NK-92 (cell line): ENCODE data around the gene GPLD1.

ENCODE experiments used
- DNase-seq: peaks from one replicate; lab custom pipeline; 2025; ENCODE audit not compliant: unreplicated experiment; lab: John Stamatoyannopoulos, UW

Gene GPLD1

GRCh38 chr6:24501914-24502313 is 12.5 kb upstream of the GPLD1 start:
- no peak for DNase-seq

DNA sequence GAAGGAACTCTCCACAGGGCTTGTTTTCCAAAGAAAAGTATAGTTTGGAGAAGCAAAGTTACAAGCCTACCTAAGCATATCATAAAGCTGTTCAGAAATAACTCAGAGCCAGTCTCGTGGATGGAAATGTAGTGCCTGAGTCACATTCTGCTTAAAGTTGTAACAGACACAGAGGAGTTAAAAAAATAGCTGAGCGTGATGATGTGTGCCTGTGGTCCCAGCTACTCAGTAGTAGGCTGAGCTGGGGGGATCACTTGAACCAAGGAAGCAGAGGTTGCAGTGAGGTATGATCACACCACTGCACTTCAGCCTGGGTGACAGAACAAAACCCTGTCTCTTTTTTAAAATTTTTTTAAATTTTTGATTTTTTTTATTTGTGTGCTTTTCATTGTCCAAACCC is 12.0 kb upstream of the GPLD1 start:
- DNase-seq: no peak

- no peak for DNase-seq
Measured at GRCh38 chr6:24500683-24501082, 11.3 kb upstream of the GPLD1 start.

GRCh38 chr6:24497254-24497970 is 8.0 kb upstream of the GPLD1 start:
- no peak for DNase-seq

DNA sequence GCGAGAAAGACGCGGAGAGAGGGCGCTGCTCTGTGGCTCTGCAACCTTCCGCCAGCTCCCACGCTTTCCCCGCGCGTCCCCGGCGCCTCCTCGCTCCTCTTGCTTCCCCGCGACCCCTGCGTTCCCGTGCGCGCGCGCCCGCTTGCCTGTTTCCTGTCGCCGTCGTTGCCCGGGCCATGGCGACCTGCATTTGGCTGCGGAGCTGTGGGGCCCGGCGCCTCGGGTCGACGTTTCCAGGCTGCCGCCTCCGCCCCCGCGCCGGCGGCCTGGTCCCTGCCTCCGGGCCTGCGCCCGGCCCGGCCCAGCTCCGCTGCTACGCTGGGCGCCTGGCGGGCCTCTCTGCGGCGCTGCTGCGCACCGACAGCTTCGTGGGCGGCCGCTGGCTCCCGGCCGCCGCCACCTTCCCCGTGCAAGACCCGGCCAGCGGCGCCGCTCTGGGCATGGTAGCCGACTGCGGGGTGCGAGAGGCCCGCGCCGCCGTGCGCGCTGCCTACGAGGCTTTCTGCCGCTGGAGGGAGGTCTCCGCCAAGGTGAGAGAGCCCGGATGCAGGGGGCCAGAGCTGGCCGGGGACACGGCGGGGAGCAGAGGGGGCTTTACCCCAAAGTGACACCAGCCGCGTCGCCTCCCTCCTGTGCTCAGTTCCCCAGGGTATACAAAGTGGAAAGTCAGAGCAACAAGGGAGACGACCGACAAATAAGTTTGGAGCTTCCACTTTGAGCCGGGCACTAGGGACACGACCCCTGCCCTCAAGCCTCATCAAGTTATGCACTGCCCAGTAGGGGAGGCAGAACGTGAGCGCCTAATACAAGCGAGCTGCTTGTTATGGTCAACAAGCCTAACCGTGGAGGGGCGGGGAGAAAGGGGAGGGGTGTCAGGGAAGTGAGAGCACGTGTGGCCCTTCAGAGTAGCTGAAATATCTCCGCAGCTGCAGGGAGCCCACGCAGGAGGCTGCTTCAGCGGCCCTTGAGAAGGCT is 5.7 kb upstream of the GPLD1 start, which contains the start of gene ALDH5A1:
ALDH5A1 (plus strand) TSS at position 149 of the 975 bp plus-strand sequence; CDS start at position 177, 28 bp downstream.
- no peak for DNase-seq

GRCh38 chr6:24493945-24494820 is 4.8 kb upstream of the GPLD1 start:
- DNase-seq: no peak

- DNase-seq: no peak
Measured at GRCh38 chr6:24492475-24492874, 3.1 kb upstream of the GPLD1 start.

DNA sequence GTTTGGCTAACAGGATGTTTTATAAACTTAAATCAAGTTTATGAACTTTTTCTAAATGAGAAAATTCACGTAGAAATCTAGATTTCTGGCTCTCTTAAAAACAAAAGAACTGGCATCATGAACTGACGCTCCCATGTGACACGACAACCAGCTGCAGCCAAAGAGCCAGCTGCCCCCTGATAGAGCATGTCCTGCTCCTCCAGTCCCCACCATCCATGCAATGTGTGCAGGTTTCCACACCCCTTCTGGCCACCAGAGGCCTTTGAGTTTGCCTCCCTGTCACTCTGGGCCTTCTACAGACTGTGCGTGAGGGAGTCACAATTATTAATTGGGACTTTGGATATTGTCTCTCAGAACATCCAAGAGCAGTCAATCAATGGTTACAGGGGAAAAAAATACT is 1.6 kb upstream of the GPLD1 start:
- DNase-seq: no peak

GRCh38 chr6:24489881-24490280 is 503 bp upstream of the GPLD1 start:
- DNase-seq: no peak

DNA sequence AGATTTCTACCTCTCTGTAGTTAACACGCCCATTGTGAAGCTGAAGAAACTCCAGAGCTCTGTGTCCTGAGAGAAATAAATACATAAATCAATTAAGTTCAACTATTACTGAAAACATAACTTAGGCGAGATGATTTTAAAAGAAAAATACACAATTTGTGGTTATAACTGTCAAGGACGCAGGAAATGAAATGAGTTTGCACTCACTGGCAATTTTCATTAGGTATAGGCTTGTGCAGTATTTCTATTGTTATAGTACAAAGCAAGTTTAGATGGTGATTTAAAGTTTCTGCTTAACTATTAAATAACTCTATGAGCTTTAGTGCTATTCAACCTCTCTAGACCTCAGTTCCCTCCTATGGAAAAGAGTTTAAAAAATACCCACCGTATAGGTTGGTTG is 3.3 kb downstream of the GPLD1 start:
- DNase-seq: no peak

- DNase-seq: no peak
Measured at GRCh38 chr6:24484657-24485323, 4.6 kb downstream of the GPLD1 start.

GRCh38 chr6:24481449-24481848 is 7.9 kb downstream of the GPLD1 start:
- DNase-seq: no peak

DNA sequence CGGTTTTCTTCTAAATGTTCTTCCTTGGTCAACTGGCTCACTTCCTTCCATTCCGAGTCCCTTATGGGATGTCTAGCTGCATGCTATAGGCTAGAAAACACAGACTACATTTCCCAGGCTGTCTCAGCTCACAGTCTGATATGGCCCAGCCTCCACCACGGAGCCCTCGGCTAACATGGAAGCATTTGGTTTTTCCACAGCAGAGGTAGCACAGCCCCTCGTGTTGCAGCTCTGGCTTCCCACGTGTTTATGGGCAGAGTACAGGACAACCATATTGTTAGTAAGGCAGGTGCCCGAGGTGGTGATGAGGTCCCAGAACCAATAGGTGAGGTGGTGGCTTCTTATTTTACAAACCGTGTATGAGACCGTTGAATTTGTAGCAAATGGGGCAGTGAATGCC is 8.7 kb downstream of the GPLD1 start:
- DNase-seq: no peak

DNA sequence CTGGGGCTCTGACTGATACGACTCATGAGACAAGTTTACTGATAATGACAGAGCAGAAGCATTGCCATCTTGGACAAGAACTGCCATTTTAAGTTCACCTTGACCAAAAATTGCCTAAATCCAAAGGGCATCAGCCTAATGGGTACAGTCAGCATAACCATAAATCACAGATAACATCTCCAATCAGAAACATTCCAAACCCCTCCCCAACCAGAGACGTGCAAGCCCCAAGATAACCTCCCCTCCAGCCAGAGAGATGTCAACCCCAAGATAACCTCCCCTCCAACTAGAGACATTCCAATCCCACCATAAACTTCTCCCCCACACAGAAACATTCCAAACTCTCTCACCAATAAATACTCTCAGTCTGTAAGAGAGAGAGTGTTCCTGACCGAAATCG is 10.5 kb downstream of the GPLD1 start:
- no peak for DNase-seq

- no peak for DNase-seq
Measured at GRCh38 chr6:24477070-24477469, 12.3 kb downstream of the GPLD1 start.

GRCh38 chr6:24476631-24477030 is 12.7 kb downstream of the GPLD1 start:
- DNase-seq: no peak

- no peak for DNase-seq
Measured at GRCh38 chr6:24472181-24472580, 17.2 kb downstream of the GPLD1 start.

DNA sequence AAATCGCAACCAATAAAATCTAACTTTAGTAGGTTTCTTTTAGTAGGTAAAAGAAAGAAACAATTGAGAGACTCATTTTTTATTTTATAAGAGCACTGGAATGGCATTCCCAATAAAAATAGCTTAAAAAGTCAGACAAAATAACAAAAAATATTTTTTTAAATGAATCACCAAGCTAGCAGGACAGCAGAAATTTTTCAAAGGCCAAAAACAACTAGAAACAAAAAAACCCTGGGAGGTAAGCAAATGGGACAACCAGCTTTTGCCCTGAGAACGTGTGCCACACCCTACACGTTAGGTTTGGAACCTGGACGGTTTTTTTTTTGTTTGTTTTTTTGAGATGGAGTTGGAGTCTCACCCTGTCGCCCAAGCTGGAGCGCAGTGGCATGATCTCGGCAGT is 19.6 kb downstream of the GPLD1 start:
- DNase-seq: no peak

GRCh38 chr6:24464253-24465038 is 24.9 kb downstream of the GPLD1 start:
- no peak for DNase-seq

DNA sequence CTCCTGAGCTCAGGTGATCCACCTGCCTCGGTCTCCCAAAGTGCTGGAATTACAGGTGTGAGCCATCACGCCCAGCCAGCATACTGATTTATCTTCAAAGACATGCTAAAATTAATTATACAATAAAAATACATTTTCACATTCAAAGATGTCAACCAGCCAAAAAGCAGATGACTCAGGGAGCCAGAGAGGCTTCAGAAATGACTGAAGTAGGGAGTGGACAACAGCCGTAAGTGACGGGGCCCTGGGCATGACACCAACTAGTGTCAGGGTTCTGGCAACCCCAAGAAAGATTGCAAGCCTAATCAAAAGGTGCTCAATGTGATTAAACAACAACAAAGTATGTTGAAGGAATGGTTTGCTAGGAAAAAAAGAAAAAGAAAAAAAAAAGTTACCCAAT is 28.4 kb downstream of the GPLD1 start:
- no peak for DNase-seq
